Suprapubic skin (tissue), 4 donors: ENCODE measurements around the gene BRINP3. TPM values are rescaled to one million over a fixed set of nuclear protein-coding genes. Genes with fewer than 3 reads are reported as not detected.

ENCODE experiments used
- DNase-seq, 2 donors: peaks; one replicate each; pipeline ENCODE4 v3.0.0-alpha.2; 2019; ENCODE audit warnings: low spot score in 2 of 2
- H3K27ac ChIP-seq: fragments of 200-600 bp; sonication (generic); one replicate; pipeline ENCODE4 v1.5.1; 2019
- H3K27me3 ChIP-seq: fragments of 200-600 bp; sonication (generic); one replicate; pipeline ENCODE4 v1.5.1; 2019
- H3K36me3 ChIP-seq: fragments of 200-600 bp; sonication (generic); one replicate; pipeline ENCODE4 v1.5.1; 2019
- H3K4me1 ChIP-seq: fragments of 200-600 bp; sonication (generic); one replicate; pipeline ENCODE4 v1.5.1; 2019
- H3K4me3 ChIP-seq: fragments of 200-600 bp; sonication (generic); one replicate; pipeline ENCODE4 v1.5.1; 2019; ENCODE audit warnings: mild to moderate bottlenecking
- H3K9me3 ChIP-seq: fragments of 200-600 bp; sonication (generic); one replicate; pipeline ENCODE4 v1.5.1; 2019
- EP300 ChIP-seq: sonication (generic); formaldehyde crosslinking; IDR thresholded peaks from one replicate; pipeline ENCODE4 v1.6.1; 2017; ENCODE audit warnings: antibody characterized with exemption
- POLR2A ChIP-seq, 2 donors: fragments of 450-650 bp; IDR thresholded peaks; one replicate each; pipeline ENCODE4 v1.6.1; 2017; ENCODE audit warnings: antibody characterized with exemption in 2 of 2, mild to moderate bottlenecking in 2 of 2, moderate library complexity in 2 of 2
- POLR2AphosphoS5 ChIP-seq, 3 donors: sonication (generic); formaldehyde crosslinking; IDR thresholded peaks; one replicate each; pipeline ENCODE4 v1.6.1; 2017; ENCODE audit warnings: antibody characterized with exemption in 3 of 3
- WGBS: methylation state at CpG from one replicate; pipeline ENCODE4 v1.1.5; 2018; 5-methylcytosine and 5-hydroxymethylcytosine counted together
- total RNA-seq, 4 donors: library from RNA; depleted of rRNA; stranded (reverse); fragments of >200 nt; gene quantifications; one replicate each; pipeline ENCODE4 v1.1.0, GENCODE V29; 2016
- TF ChIP-seq, protein P1 (sequence below), 2 donors: fragments of 200-600 bp in 1 of 2; fragments of 450-650 bp in 1 of 2; sonication (generic) in 1 of 2; IDR thresholded peaks; one replicate each; pipeline ENCODE4 v1.5.1; 2016 to 2019; ENCODE audit warnings: antibody characterized with exemption in 2 of 2, mild to moderate bottlenecking in 1 of 2, moderate library complexity in 1 of 2

BRINP3 gene
- total RNA-seq, 4 donors from 2014 or later = 0.13 to 0.53 TPM; not detected in 2

DNA sequence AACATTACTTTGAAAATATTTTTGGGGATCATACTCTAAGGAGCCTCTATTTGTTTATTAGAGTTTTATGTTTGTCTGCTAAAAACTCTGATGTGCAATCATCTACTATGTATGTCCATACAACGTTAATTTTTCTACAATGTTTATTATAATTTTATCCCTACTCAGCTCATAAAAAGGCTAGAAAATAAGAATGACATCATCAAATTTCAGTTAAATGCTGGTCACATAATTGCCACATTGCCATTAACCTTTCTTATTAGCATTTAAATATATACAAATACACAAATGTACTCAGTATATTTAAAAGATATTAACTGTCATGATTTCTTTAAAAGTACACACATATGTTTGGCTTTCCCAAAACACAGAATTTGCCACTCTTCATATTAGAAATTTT, 191.6 kb downstream of the BRINP3 start:
- Histone ChIP-seq H3K4me3 (no peak overlapping the region), H3K4me1 (no peaks in the 10 kb centered on the region), H3K36me3 (no peaks in the 10 kb centered on the region), H3K9me3 (no peaks in the 10 kb centered on the region), H3K27ac (no peak overlapping the region), H3K27me3 (no peaks in the 10 kb centered on the region)
- no peak for DNase-seq
- 73% methylated on average over 1 of the region's 1 CpG for WGBS
- TF ChIP-seq POLR2A (IDR thresholded peaks at IDR 0.05) = no peak
- TF ChIP-seq POLR2AphosphoS5 (IDR thresholded peaks at IDR 0.05) = no peak
- no peak for TF ChIP-seq EP300
- TF ChIP-seq, protein P1, sequence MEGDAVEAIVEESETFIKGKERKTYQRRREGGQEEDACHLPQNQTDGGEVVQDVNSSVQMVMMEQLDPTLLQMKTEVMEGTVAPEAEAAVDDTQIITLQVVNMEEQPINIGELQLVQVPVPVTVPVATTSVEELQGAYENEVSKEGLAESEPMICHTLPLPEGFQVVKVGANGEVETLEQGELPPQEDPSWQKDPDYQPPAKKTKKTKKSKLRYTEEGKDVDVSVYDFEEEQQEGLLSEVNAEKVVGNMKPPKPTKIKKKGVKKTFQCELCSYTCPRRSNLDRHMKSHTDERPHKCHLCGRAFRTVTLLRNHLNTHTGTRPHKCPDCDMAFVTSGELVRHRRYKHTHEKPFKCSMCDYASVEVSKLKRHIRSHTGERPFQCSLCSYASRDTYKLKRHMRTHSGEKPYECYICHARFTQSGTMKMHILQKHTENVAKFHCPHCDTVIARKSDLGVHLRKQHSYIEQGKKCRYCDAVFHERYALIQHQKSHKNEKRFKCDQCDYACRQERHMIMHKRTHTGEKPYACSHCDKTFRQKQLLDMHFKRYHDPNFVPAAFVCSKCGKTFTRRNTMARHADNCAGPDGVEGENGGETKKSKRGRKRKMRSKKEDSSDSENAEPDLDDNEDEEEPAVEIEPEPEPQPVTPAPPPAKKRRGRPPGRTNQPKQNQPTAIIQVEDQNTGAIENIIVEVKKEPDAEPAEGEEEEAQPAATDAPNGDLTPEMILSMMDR (IDR thresholded peaks at IDR 0.05) = no peak

- no peaks in the 10 kb centered on the region for H3K4me1 ChIP-seq
- TF ChIP-seq POLR2A (IDR thresholded peaks at IDR 0.05) (no peak), POLR2AphosphoS5 (IDR thresholded peaks at IDR 0.05) (no peak), EP300 (no peak)
- TF ChIP-seq, protein P1 (IDR thresholded peaks at IDR 0.05) = no peak
- H3K27me3 ChIP-seq = no peaks in the 10 kb centered on the region
- no peaks in the 10 kb centered on the region for H3K36me3 ChIP-seq
- no peak for DNase-seq
- H3K4me3 ChIP-seq = no peak overlapping the region
- H3K27ac ChIP-seq = no peak overlapping the region
- WGBS = 84% methylated on average over 3 of the region's 3 CpGs
- no peaks in the 10 kb centered on the region for H3K9me3 ChIP-seq
These were observed 200.6 kb downstream of the BRINP3 start for GRCh38 chr1:190277107-190277506.

DNA sequence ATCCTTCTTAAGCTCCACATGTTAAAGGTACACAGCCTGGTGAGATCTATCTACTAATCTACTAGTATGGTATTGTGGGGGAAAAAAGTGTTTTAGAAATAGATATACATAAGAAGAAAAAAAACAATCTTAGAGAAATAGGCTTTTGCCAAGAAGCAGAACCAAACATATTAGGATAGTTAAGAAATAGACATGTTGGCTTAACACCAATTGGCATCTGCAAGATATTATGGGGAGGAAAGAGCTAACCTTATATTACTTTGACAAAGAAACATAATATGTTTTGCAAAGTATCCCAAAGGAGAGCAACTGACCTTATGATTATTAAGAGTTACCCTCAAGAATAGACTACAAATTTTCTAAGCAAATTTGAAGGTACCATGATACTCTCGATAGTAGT, 202.9 kb downstream of the BRINP3 start:
- WGBS = 94% methylated on average over 1 of the region's 1 CpG
- TF ChIP-seq POLR2AphosphoS5 (IDR thresholded peaks at IDR 0.05) (no peak), POLR2A (IDR thresholded peaks at IDR 0.05) (no peak), EP300 (no peak)
- TF ChIP-seq, protein P1 (IDR thresholded peaks at IDR 0.05) = no peak

GRCh38 chr1:190273161-190273560, 204.5 kb downstream of the BRINP3 start:
- no peaks in the 10 kb centered on the region for H3K4me1 ChIP-seq
- no peak for DNase-seq
- TF ChIP-seq POLR2A (IDR thresholded peaks at IDR 0.05) (no peak), POLR2AphosphoS5 (IDR thresholded peaks at IDR 0.05) (no peak), EP300 (no peak)
- TF ChIP-seq, protein P1 (IDR thresholded peaks at IDR 0.05) = no peak
- H3K36me3 ChIP-seq = no peaks in the 10 kb centered on the region
- H3K27me3 ChIP-seq = no peaks in the 10 kb centered on the region
- no peak overlapping the region for H3K4me3 ChIP-seq
- no peak overlapping the region for H3K27ac ChIP-seq
- no peaks in the 10 kb centered on the region for H3K9me3 ChIP-seq
- 58% methylated on average over 2 of the region's 2 CpGs for WGBS

More for the DNA sequence above, 202.9 kb downstream of the BRINP3 start:
- no peak for DNase-seq
- no peaks in the 10 kb centered on the region for H3K4me1 ChIP-seq
- H3K27me3 ChIP-seq = no peaks in the 10 kb centered on the region
- H3K36me3 ChIP-seq = no peaks in the 10 kb centered on the region
- H3K4me3 ChIP-seq = no peak overlapping the region
- no peaks in the 10 kb centered on the region for H3K9me3 ChIP-seq
- no peak overlapping the region for H3K27ac ChIP-seq

- 78% methylated on average over 3 of the region's 3 CpGs for WGBS
- H3K4me3 ChIP-seq = no peak overlapping the region
- H3K4me1 ChIP-seq = no peaks in the 10 kb centered on the region
- TF ChIP-seq, protein P1 (IDR thresholded peaks at IDR 0.05) = no peak
- TF ChIP-seq POLR2AphosphoS5 (IDR thresholded peaks at IDR 0.05) (no peak), EP300 (no peak), POLR2A (IDR thresholded peaks at IDR 0.05) (no peak)
- no peaks in the 10 kb centered on the region for H3K27me3 ChIP-seq
- no peaks in the 10 kb centered on the region for H3K36me3 ChIP-seq
- no peak for DNase-seq
- no peak overlapping the region for H3K27ac ChIP-seq
- H3K9me3 ChIP-seq = no peaks in the 10 kb centered on the region
These were observed 215.1 kb downstream of the BRINP3 start for GRCh38 chr1:190262538-190262937.
